Activated B cell treated with CpG ODN at 0.5 μM for 24 hours (primary cell): ENCODE measurements around the gene GIPC3. TPM values are rescaled to one million over a fixed set of nuclear protein-coding genes. Genes with fewer than 3 reads are reported as not detected.
"Not testable (repeated sequence)": the region's sequence is repeated elsewhere in the genome, so short reads cannot be mapped to it uniquely, and the experiment has no call there.

Source experiments
- ATAC-seq: fragments of 200-7000 bp; cut with Tn5 transposase; one replicate; pipeline ENCODE4 v1.10.0; 2021; ENCODE audit warnings: low read depth, mild to moderate bottlenecking, moderate library complexity
- CTCF ChIA-PET: fragments of 350-600 bp; sonication (Branson Sonifier 250); formaldehyde crosslinking; loops from one replicate; lab custom pipeline; 2021; ENCODE audit warnings: antibody characterized with exemption; lab: Charles Lee
- POLR2A ChIA-PET: fragments of 350-600 bp; sonication (Branson Sonifier 250); formaldehyde crosslinking; loops from one replicate; lab custom pipeline; 2021; ENCODE audit warnings: antibody characterized with exemption; lab: Charles Lee
- DNase-seq: peaks from one replicate; pipeline ENCODE4 v3.0.0; 2022
- H3K27ac Mint-ChIP-seq: one replicate; pipeline ENCODE4 v1.8.0; 2020; ENCODE audit warnings: mixed read lengths
- H3K27me3 Mint-ChIP-seq: one replicate; pipeline ENCODE4 v1.8.0; 2021; ENCODE audit warnings: mixed read lengths
- H3K36me3 Mint-ChIP-seq: one replicate; pipeline ENCODE4 v1.8.0; 2021; ENCODE audit warnings: low read depth, mixed read lengths
- H3K4me1 Mint-ChIP-seq: one replicate; pipeline ENCODE4 v1.8.0; 2021; ENCODE audit warnings: mixed read lengths
- H3K4me3 Mint-ChIP-seq: one replicate; pipeline ENCODE4 v1.8.0; 2020; ENCODE audit warnings: mild to moderate bottlenecking, mixed read lengths
- H3K9me3 Mint-ChIP-seq: one replicate; pipeline ENCODE4 v1.8.0; 2020; ENCODE audit warnings: mixed read lengths
- intact Hi-C: fragments of 100-400 bp; cut with micrococcal nuclease; formaldehyde crosslinking; loops from one replicate; pipeline ENCODE4 v1.15.1; 2024
- total RNA-seq: library from RNA; stranded (reverse); gene quantifications from 2 replicates; pipeline ENCODE4 v1.2.3, GENCODE V29; 2022
- TF ChIP-seq, protein P1 (sequence below): fragments of 200-600 bp; IDR thresholded peaks from one replicate; pipeline ENCODE4 v1.8.0; 2022; ENCODE audit warnings: antibody characterized with exemption, mild to moderate bottlenecking

The GIPC3 gene
- total RNA-seq, 1 donor from 2014 or later, result 0.29 TPM

DNA sequence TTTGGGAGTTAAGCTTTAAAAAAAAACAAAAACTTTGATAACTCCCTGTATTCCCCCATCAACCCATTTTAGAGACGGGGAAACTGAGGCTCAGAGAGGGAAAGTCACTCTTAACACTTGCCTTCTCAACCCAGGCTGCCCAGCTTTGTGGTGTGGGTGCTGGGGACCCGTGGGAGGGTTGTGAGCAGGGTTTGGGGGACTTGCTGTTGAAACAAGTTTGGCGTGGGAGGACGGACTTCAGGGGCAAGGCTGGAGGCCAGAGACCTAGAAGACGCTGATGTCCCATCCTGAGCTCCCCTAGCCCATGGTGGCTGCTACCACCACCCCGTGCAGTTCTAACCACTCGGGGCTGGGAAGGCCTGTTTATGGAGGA lies 42.1 kb downstream of the GIPC3 start:
- H3K9me3 Mint-ChIP-seq, result no peaks in the 10 kb centered on the region
- peaks cover 30% of the 10 kb centered on the region for H3K4me1 Mint-ChIP-seq
- intact Hi-C loops, result loop anchor here (1.0 to 2.0 kb wide), 6 partner anchors 55 to 343 kb away; partner anchors contain the start of genes DAPK3, FZR1, HMG20B and MFSD12
- ATAC-seq (no peak), DNase-seq (no peak)
- CTCF ChIA-PET, result interaction anchor here (1.0 to 1.2 kb wide), 2 partner anchors 9 to 82 kb away, joined by 3 read pairs; no protein-coding TSS in a partner anchor
- H3K4me3 Mint-ChIP-seq, result peak overlapping the region; percentile 97
- peaks cover 14% of the 10 kb centered on the region for H3K36me3 Mint-ChIP-seq
- no peaks in the 10 kb centered on the region for H3K27me3 Mint-ChIP-seq
- H3K27ac Mint-ChIP-seq, result peak overlapping the region; percentile 99
- TF ChIP-seq, protein P1, sequence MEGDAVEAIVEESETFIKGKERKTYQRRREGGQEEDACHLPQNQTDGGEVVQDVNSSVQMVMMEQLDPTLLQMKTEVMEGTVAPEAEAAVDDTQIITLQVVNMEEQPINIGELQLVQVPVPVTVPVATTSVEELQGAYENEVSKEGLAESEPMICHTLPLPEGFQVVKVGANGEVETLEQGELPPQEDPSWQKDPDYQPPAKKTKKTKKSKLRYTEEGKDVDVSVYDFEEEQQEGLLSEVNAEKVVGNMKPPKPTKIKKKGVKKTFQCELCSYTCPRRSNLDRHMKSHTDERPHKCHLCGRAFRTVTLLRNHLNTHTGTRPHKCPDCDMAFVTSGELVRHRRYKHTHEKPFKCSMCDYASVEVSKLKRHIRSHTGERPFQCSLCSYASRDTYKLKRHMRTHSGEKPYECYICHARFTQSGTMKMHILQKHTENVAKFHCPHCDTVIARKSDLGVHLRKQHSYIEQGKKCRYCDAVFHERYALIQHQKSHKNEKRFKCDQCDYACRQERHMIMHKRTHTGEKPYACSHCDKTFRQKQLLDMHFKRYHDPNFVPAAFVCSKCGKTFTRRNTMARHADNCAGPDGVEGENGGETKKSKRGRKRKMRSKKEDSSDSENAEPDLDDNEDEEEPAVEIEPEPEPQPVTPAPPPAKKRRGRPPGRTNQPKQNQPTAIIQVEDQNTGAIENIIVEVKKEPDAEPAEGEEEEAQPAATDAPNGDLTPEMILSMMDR, result no peak
- POLR2A ChIA-PET, result interaction anchor here (0.7 to 1.5 kb wide), 3 partner anchors 18 to 127 kb away, joined by 3 to 6 read pairs (median 3); partner anchors contain the start of gene DOHH

DNA sequence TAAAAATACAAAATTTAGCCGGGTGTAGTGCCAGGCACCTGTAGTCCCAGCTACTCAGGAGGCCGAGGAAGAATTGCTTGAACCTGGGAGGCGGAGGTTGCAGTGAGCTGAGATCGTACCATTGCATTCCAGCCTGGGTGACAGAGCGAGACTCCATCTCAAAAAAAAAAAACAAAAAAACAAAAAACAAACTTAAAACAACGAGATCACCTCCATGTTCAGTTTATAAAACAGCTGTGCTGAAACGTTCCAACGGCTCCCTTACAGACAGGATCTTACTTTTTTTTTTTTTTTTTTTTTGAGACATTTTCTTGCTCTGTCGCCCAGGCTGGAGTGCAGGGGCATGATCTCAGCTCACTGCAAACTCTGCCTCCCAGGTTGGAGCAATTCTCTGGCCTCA lies 43.5 kb downstream of the GIPC3 start:
- ATAC-seq, intact Hi-C loops, H3K36me3 Mint-ChIP-seq, DNase-seq, H3K4me3 Mint-ChIP-seq, H3K27ac Mint-ChIP-seq, H3K9me3 Mint-ChIP-seq, CTCF ChIA-PET, H3K27me3 Mint-ChIP-seq: not testable (repeated sequence)
- POLR2A ChIA-PET, result interaction anchor here (0.6 to 0.7 kb wide), 3 partner anchors 62 to 1977 kb away, joined by 3 to 8 read pairs (median 3); no protein-coding TSS in a partner anchor
- peaks cover 30% of the 10 kb centered on the region for H3K4me1 Mint-ChIP-seq

DNA sequence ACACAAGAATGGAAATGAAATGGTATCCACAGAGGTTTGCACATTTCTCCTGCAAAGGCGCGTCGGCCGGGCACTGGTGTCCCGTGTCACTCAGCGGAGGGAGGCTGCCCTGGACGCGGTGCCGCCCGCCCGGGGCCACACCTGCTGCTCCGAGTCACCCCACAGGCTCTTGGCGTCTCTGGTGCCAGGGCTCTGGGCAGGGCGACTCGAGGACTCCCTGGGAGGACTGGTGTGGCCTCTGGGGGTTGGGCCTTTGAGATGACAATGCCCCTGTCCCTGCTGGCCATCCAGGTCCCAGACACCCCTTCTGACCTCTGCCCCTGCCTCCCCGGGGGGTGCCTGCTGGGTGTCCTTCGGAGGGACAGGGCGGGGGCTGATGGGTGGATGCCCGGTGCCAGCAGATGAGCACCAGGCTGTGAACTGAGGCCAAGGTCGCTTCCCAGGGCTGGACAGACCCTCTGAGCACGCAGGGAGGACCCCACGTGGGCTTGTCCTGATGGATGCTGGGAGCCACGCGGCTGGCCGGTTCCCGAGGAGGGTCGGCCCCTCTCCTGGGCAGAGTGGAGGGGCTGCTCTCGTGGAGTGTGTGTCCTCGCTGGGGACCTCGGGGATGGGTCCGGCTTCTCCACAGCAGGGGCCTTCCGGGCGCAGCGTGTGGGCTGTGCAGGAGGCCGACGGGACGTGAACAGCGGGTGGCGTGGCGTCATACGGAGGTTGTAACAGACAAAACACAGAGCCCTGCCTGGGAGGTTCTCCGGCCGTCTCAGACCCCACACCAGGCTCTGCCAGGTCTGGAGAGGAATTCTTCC lies 46.0 kb downstream of the GIPC3 start:
- ATAC-seq, result no peak
- Mint-ChIP-seq H3K4me3 (no peak overlapping the region), H3K27ac (no peak overlapping the region), H3K27me3 (no peaks in the 10 kb centered on the region), H3K9me3 (no peaks in the 10 kb centered on the region), H3K36me3 (peaks cover 7% of the 10 kb centered on the region), H3K4me1 (peaks cover 11% of the 10 kb centered on the region)
- CTCF ChIA-PET, result no interaction called here
- DNase-seq, result no peak
- TF ChIP-seq, protein P1, result no peak
- POLR2A ChIA-PET, result no interaction called here
- intact Hi-C loops, result no loop called here

DNA sequence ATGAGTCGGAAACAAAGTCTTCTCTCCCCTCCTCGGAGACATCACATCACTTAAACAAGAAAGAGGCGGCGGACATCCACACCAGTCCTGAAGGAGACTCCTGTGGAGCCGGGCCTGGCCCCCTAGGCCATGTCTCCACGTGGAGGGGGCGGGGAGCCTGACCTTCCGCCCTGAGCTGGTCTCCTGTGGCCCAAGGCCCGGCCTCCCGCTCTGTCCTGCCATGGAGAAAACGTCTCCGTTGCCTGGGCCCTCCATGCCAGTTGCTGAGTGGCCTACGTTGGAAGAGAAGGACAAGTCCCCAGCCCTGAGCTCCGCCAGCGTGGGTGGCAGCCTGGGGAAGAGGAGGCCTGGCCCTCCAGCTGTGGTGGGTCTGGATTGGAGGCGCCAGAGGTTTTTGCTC lies 46.8 kb downstream of the GIPC3 start:
- H3K4me1 Mint-ChIP-seq, result peaks cover 3% of the 10 kb centered on the region
- ATAC-seq (no peak), DNase-seq (no peak)
- no peaks in the 10 kb centered on the region for H3K9me3 Mint-ChIP-seq
- no peak overlapping the region for H3K27ac Mint-ChIP-seq
- H3K36me3 Mint-ChIP-seq, result peaks cover 4% of the 10 kb centered on the region
- TF ChIP-seq, protein P1, result no peak
- no peaks in the 10 kb centered on the region for H3K27me3 Mint-ChIP-seq
- H3K4me3 Mint-ChIP-seq, result no peak overlapping the region
- CTCF ChIA-PET, result no interaction called here
- intact Hi-C loops, result no loop called here
- POLR2A ChIA-PET, result no interaction called here

DNA sequence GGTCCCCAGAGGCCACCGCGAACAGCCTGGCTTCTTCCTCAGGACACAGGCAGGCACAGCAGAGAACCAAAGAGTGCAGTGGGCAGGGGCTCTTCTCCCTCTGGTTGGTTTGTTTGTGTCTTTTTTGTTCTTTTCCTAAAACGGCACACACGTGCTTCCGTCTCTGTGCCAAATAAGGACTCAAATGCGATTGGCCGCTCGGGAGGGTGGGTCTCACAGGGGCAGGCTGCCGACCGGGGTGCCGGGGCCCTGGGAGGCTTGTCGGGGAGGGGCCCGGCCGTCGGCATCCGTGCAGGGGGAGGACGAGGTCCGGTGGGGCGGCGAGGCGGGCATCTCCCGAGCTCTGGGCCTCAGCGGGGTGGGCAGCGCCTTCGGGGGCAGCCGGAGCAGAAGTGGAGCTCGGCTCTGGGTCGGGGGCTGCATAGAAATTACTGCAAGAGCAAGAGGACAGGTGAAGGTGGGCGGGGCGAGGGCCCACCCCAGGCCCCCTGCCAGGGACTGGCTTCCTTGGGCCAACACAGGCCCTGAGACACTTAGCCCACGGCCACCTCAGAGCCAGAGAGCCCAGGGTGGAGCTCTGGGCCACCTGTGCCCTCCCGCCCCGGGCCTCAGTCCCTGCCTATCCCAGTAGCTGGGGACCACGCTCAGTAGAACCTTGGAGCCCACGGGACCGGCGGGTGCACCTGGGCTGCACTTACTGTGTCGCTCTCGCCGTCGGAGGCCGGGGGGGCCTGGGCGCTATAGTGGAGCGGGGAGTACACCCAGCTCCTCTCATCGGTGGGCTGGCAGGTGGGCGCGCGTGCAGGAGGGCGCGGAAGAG lies 47.7 kb downstream of the GIPC3 start:
- Mint-ChIP-seq H3K27ac (no peak overlapping the region), H3K27me3 (no peaks in the 10 kb centered on the region), H3K36me3 (peaks cover 4% of the 10 kb centered on the region), H3K9me3 (no peaks in the 10 kb centered on the region), H3K4me3 (no peak overlapping the region), H3K4me1 (no peaks in the 10 kb centered on the region)
- CTCF ChIA-PET, result no interaction called here
- intact Hi-C loops, result no loop called here
- POLR2A ChIA-PET, result no interaction called here
- ATAC-seq (no peak), DNase-seq (no peak)
- TF ChIP-seq, protein P1, result no peak
